GM23338 (cell line): ENCODE data around the gene AGTRAP. TPM values are rescaled to one million over a fixed set of nuclear protein-coding genes. Genes with fewer than 3 reads are reported as not detected.

ENCODE experiments used
- ATAC-seq: fragments of 200-7000 bp; cut with Tn5 transposase; 3 replicates; pipeline ENCODE4 v1.9.1; 2020
- DNase-seq: peaks from one replicate; pipeline ENCODE4 v3.0.0-alpha.2; 2015; ENCODE audit warnings: low spot score
- H2AFZ ChIP-seq: fragments of 200-600 bp; sonication (generic); 2 replicates; pipeline ENCODE4 v1.8.0; 2016; ENCODE audit warnings: antibody characterized with exemption, mild to moderate bottlenecking, moderate library complexity
- H3F3A ChIP-seq: fragments of 200-600 bp; sonication (generic); replicated peaks from 2 replicates; pipeline ENCODE4 v1.8.0; 2017; ENCODE audit warnings: antibody characterized with exemption, mixed run types, low read depth
- H3K27ac ChIP-seq: fragments of 200-600 bp; sonication (generic); 2 replicates; pipeline ENCODE4 v1.6.1; 2016; ENCODE audit warnings: low read depth
- H3K27me3 ChIP-seq: fragments of 200-600 bp; sonication (generic); 2 replicates; pipeline ENCODE4 v1.8.0; 2016; ENCODE audit warnings: mild to moderate bottlenecking, mixed run types, moderate library complexity; ENCODE audit not compliant: insufficient read depth
- H3K36me3 ChIP-seq: fragments of 200-600 bp; sonication (generic); 2 replicates; pipeline ENCODE4 v1.8.0; 2016; ENCODE audit warnings: mild to moderate bottlenecking; ENCODE audit not compliant: insufficient read depth
- H3K4me1 ChIP-seq: fragments of 200-600 bp; sonication (generic); 2 replicates; pipeline ENCODE4 v1.8.0; 2016; ENCODE audit warnings: mild to moderate bottlenecking, moderate library complexity; ENCODE audit not compliant: insufficient read depth
- H3K4me2 ChIP-seq: fragments of 200-600 bp; sonication (generic); 2 replicates; pipeline ENCODE4 v1.7.1; 2017; ENCODE audit warnings: mixed run types
- H3K4me3 ChIP-seq: fragments of 200-600 bp; sonication (generic); 2 replicates; pipeline ENCODE4 v1.6.1; 2016; ENCODE audit warnings: mixed run types
- H3K79me2 ChIP-seq: fragments of 200-600 bp; sonication (generic); replicated peaks from 2 replicates; pipeline ENCODE4 v1.8.0; 2017; ENCODE audit warnings: mild to moderate bottlenecking; ENCODE audit not compliant: insufficient read depth
- H3K9me2 ChIP-seq: fragments of 200-600 bp; sonication (generic); 2 replicates; pipeline ENCODE4 v1.8.0; 2017; ENCODE audit not compliant: insufficient read depth
- H4K20me1 ChIP-seq: fragments of 200-600 bp; sonication (generic); replicated peaks from 2 replicates; pipeline ENCODE4 v1.8.0; 2017; ENCODE audit warnings: mild to moderate bottlenecking; ENCODE audit not compliant: insufficient read depth
- H3K27ac Mint-ChIP-seq: 2 replicates; pipeline ENCODE4 v1.8.0; 2020; ENCODE audit warnings: inconsistent platforms, mild to moderate bottlenecking, moderate library complexity, mixed read lengths
- H3K27me3 Mint-ChIP-seq: 3 replicates; pipeline ENCODE4 v1.8.0; 2022; ENCODE audit warnings: low read depth, mild to moderate bottlenecking, moderate library complexity, mixed read lengths, inconsistent platforms; ENCODE audit not compliant: insufficient read depth, poor library complexity
- H3K36me3 Mint-ChIP-seq: 3 replicates; pipeline ENCODE4 v1.8.0; 2021; ENCODE audit warnings: low read depth, mild to moderate bottlenecking, inconsistent platforms, moderate library complexity, mixed read lengths
- H3K4me1 Mint-ChIP-seq: 3 replicates; pipeline ENCODE4 v1.8.0; 2020; ENCODE audit warnings: mild to moderate bottlenecking, inconsistent platforms, mixed read lengths
- H3K4me3 Mint-ChIP-seq: 3 replicates; pipeline ENCODE4 v1.8.0; 2021; ENCODE audit warnings: moderate library complexity, mild to moderate bottlenecking, inconsistent platforms, mixed read lengths
- H3K9me3 Mint-ChIP-seq: 3 replicates; pipeline ENCODE4 v1.8.0; 2020; ENCODE audit warnings: moderate library complexity, mild to moderate bottlenecking, inconsistent platforms, mixed read lengths
- ZNF331 ChIP-seq: fragments of 250-450 bp; sonication (Bioruptor Pico); IDR thresholded peaks from 2 replicates; pipeline ENCODE4 v1.5.0; 2020; ENCODE audit warnings: low read depth, mild to moderate bottlenecking, moderate library complexity
- polyA plus RNA-seq: library from polyadenylated mRNA; unstranded; fragments of >200 nt; fragmentation: Nextera tagmentation; extraction: Ambion mirVana; gene quantifications from 2 replicates; pipeline ENCODE4 v1.2.1, GENCODE V29; 2016
- total RNA-seq: library from RNA; depleted of rRNA; stranded (reverse); fragments of >200 nt; shearing (Covaris generic); gene quantifications from 2 replicates; pipeline ENCODE4 v1.2.3, GENCODE V29; 2014
- TF ChIP-seq, protein P1 (sequence below): fragments of 250-450 bp; sonication (Bioruptor Pico); IDR thresholded peaks from 2 replicates; pipeline ENCODE4 v1.5.0; 2020; ENCODE audit warnings: mild to moderate bottlenecking, moderate library complexity
- TF ChIP-seq, protein P2 (sequence below): IDR thresholded peaks from one replicate; pipeline ENCODE4 v1.6.1; 2018; ENCODE audit warnings: antibody characterized with exemption; ENCODE audit not compliant: unreplicated experiment
- TF ChIP-seq, protein P3 (sequence below): IDR thresholded peaks from 2 replicates; pipeline ENCODE4 v1.6.1; 2016; ENCODE audit warnings: antibody characterized with exemption
- TF ChIP-seq, protein P4 (sequence below), 2 experiments: fragments of 200-600 bp in 1 of 2; sonication (generic) in 1 of 2; conservative IDR thresholded peaks; 2 replicates each; pipeline versions ENCODE4 v1.5.1 to v1.6.1; 2016 to 2017; ENCODE audit warnings: antibody characterized with exemption in 2 of 2, low read depth in 2 of 2, mild to moderate bottlenecking in 2 of 2, moderate library complexity in 1 of 2

Gene AGTRAP
- total and polyA plus RNA-seq, 2 experiments from 2014 or later: 79.4 to 102 TPM

DNA sequence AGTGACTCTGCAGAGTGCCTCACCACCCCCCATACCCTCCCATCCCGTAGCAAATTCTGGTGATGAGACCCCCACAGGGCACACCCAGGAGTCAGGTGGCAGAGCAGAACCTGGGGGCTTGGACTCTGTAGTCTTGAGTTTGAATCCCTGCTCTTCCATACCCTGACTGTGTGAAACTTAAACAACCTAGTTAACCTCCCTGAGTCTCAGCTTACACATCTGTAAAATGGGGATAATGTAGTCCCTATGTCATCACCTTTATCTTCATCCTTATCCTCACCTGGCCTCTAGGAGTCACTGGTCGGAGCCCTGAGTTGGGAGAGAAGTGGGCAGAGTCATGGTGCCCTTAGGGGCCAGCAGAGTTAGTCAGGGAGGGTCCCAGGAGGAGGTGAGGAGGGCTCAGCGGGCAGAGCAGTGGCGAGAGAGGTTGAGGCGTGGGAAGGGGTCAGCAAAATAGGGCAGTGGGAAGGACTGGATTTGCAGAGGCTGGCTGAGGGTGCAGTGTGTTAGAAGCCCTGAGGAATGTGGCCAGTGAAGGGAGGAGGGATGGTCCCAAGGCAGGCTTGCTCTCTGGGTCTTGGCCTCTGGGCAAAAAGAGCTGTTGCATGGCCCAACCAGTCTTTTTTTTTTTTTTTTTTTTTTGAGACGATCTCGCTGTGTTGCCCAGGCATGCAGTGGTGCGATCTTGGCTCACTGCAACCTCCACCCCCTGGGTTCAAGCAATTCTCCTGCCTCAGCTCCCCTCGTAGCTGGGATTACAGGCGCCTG, 44.6 kb downstream of the AGTRAP start:
- Mint-ChIP-seq H3K4me1 (peaks cover 10% of the 10 kb centered on the region; the same call in 2 of the 3 replicates), H3K27ac (peak overlapping the region; percentile 29)
- peak; percentile 26 for DNase-seq

DNA sequence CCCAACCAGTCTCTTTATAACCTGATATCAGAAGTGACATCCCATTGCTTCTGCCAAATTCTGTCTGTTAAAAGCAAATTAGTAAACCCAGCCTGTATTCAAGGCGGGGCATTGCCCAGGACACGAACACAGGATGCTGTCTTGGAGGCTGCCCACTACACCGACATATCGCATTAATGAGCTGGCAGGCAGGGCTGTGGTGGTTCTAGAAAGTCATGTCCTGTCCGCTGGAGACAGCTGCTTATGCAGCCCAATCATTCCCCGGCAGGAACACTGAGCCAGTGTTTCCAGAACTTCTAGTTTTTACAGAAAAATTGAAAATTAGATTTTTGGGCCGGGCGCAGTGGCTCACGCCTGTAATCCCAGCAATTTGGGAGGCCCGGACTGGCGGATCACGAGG, 45.4 kb downstream of the AGTRAP start:
- no peak overlapping the region for H3K4me3 ChIP-seq
- no peak overlapping the region for H3K4me2 ChIP-seq
- H3K4me1 Mint-ChIP-seq: peaks cover 17% of the 10 kb centered on the region
- DNase-seq: no peak
- no peaks in the 10 kb centered on the region for H3K36me3 ChIP-seq
- H3K79me2 ChIP-seq: no peaks in the 10 kb centered on the region
- no peak overlapping the region for H3K4me3 Mint-ChIP-seq
- H3K27ac Mint-ChIP-seq: no peak overlapping the region
- H3K27ac ChIP-seq: no peak overlapping the region
- no peaks in the 10 kb centered on the region for H3K36me3 Mint-ChIP-seq
- H3K9me3 Mint-ChIP-seq: no peaks in the 10 kb centered on the region
- H3K9me2 ChIP-seq: no peaks in the 10 kb centered on the region
- no peak for ATAC-seq
- H3K27me3 Mint-ChIP-seq: peaks cover 4% of the 10 kb centered on the region
- H3K27me3 ChIP-seq: no peaks in the 10 kb centered on the region
- peaks cover 13% of the 10 kb centered on the region; the same call in 1 of the 2 replicates for H3F3A ChIP-seq
- H3K4me1 ChIP-seq: peaks cover 14% of the 10 kb centered on the region
- H4K20me1 ChIP-seq: no peaks in the 10 kb centered on the region
- no peak overlapping the region for H2AFZ ChIP-seq
- TF ChIP-seq, protein P1, sequence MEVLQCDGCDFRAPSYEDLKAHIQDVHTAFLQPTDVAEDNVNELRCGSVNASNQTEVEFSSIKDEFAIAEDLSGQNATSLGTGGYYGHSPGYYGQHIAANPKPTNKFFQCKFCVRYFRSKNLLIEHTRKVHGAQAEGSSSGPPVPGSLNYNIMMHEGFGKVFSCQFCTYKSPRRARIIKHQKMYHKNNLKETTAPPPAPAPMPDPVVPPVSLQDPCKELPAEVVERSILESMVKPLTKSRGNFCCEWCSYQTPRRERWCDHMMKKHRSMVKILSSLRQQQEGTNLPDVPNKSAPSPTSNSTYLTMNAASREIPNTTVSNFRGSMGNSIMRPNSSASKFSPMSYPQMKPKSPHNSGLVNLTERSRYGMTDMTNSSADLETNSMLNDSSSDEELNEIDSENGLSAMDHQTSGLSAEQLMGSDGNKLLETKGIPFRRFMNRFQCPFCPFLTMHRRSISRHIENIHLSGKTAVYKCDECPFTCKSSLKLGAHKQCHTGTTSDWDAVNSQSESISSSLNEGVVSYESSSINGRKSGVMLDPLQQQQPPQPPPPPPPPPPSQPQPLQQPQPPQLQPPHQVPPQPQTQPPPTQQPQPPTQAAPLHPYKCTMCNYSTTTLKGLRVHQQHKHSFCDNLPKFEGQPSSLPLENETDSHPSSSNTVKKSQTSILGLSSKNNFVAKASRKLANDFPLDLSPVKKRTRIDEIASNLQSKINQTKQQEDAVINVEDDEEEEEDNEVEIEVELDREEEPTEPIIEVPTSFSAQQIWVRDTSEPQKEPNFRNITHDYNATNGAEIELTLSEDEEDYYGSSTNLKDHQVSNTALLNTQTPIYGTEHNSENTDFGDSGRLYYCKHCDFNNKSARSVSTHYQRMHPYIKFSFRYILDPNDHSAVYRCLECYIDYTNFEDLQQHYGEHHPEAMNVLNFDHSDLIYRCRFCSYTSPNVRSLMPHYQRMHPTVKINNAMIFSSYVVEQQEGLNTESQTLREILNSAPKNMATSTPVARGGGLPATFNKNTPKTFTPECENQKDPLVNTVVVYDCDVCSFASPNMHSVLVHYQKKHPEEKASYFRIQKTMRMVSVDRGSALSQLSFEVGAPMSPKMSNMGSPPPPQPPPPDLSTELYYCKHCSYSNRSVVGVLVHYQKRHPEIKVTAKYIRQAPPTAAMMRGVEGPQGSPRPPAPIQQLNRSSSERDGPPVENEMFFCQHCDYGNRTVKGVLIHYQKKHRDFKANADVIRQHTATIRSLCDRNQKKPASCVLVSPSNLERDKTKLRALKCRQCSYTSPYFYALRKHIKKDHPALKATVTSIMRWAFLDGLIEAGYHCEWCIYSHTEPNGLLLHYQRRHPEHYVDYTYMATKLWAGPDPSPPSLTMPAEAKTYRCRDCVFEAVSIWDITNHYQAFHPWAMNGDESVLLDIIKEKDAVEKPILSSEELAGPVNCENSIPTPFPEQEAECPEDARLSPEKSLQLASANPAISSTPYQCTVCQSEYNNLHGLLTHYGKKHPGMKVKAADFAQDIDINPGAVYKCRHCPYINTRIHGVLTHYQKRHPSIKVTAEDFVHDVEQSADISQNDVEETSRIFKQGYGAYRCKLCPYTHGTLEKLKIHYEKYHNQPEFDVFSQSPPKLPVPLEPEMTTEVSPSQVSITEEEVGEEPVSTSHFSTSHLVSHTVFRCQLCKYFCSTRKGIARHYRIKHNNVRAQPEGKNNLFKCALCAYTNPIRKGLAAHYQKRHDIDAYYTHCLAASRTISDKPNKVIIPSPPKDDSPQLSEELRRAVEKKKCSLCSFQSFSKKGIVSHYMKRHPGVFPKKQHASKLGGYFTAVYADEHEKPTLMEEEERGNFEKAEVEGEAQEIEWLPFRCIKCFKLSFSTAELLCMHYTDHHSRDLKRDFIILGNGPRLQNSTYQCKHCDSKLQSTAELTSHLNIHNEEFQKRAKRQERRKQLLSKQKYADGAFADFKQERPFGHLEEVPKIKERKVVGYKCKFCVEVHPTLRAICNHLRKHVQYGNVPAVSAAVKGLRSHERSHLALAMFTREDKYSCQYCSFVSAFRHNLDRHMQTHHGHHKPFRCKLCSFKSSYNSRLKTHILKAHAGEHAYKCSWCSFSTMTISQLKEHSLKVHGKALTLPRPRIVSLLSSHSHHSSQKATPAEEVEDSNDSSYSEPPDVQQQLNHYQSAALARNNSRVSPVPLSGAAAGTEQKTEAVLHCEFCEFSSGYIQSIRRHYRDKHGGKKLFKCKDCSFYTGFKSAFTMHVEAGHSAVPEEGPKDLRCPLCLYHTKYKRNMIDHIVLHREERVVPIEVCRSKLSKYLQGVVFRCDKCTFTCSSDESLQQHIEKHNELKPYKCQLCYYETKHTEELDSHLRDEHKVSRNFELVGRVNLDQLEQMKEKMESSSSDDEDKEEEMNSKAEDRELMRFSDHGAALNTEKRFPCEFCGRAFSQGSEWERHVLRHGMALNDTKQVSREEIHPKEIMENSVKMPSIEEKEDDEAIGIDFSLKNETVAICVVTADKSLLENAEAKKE: no peak
- TF ChIP-seq ZNF331 (CRISPR knock-in tag): no peak
- TF ChIP-seq, protein P2, sequence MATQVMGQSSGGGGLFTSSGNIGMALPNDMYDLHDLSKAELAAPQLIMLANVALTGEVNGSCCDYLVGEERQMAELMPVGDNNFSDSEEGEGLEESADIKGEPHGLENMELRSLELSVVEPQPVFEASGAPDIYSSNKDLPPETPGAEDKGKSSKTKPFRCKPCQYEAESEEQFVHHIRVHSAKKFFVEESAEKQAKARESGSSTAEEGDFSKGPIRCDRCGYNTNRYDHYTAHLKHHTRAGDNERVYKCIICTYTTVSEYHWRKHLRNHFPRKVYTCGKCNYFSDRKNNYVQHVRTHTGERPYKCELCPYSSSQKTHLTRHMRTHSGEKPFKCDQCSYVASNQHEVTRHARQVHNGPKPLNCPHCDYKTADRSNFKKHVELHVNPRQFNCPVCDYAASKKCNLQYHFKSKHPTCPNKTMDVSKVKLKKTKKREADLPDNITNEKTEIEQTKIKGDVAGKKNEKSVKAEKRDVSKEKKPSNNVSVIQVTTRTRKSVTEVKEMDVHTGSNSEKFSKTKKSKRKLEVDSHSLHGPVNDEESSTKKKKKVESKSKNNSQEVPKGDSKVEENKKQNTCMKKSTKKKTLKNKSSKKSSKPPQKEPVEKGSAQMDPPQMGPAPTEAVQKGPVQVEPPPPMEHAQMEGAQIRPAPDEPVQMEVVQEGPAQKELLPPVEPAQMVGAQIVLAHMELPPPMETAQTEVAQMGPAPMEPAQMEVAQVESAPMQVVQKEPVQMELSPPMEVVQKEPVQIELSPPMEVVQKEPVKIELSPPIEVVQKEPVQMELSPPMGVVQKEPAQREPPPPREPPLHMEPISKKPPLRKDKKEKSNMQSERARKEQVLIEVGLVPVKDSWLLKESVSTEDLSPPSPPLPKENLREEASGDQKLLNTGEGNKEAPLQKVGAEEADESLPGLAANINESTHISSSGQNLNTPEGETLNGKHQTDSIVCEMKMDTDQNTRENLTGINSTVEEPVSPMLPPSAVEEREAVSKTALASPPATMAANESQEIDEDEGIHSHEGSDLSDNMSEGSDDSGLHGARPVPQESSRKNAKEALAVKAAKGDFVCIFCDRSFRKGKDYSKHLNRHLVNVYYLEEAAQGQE: no peak
- TF ChIP-seq, protein P3, sequence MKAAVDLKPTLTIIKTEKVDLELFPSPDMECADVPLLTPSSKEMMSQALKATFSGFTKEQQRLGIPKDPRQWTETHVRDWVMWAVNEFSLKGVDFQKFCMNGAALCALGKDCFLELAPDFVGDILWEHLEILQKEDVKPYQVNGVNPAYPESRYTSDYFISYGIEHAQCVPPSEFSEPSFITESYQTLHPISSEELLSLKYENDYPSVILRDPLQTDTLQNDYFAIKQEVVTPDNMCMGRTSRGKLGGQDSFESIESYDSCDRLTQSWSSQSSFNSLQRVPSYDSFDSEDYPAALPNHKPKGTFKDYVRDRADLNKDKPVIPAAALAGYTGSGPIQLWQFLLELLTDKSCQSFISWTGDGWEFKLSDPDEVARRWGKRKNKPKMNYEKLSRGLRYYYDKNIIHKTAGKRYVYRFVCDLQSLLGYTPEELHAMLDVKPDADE: no peak

More for the DNA sequence above, 44.6 kb downstream of the AGTRAP start:
- Histone ChIP-seq H3F3A (peaks cover 7% of the 10 kb centered on the region; the same call in 1 of the 2 replicates), H2AFZ (no peak overlapping the region), H3K4me3 (no peak overlapping the region), H4K20me1 (no peaks in the 10 kb centered on the region), H3K27ac (no peak overlapping the region), H3K9me2 (no peaks in the 10 kb centered on the region), H3K79me2 (no peaks in the 10 kb centered on the region), H3K27me3 (no peaks in the 10 kb centered on the region), H3K4me1 (peaks cover 7% of the 10 kb centered on the region; the same call in 1 of the 2 replicates), H3K4me2 (no peak overlapping the region), H3K36me3 (no peaks in the 10 kb centered on the region)
- Mint-ChIP-seq H3K4me3 (no peak overlapping the region), H3K9me3 (no peaks in the 10 kb centered on the region), H3K36me3 (no peaks in the 10 kb centered on the region), H3K27me3 (peaks cover 4% of the 10 kb centered on the region)
- no peak for TF ChIP-seq ZNF331 (CRISPR knock-in tag)
- TF ChIP-seq, protein P4, sequence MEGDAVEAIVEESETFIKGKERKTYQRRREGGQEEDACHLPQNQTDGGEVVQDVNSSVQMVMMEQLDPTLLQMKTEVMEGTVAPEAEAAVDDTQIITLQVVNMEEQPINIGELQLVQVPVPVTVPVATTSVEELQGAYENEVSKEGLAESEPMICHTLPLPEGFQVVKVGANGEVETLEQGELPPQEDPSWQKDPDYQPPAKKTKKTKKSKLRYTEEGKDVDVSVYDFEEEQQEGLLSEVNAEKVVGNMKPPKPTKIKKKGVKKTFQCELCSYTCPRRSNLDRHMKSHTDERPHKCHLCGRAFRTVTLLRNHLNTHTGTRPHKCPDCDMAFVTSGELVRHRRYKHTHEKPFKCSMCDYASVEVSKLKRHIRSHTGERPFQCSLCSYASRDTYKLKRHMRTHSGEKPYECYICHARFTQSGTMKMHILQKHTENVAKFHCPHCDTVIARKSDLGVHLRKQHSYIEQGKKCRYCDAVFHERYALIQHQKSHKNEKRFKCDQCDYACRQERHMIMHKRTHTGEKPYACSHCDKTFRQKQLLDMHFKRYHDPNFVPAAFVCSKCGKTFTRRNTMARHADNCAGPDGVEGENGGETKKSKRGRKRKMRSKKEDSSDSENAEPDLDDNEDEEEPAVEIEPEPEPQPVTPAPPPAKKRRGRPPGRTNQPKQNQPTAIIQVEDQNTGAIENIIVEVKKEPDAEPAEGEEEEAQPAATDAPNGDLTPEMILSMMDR (conservative IDR thresholded peaks at IDR 0.05; ENCODE audit: low read depth in 2 of 2): peak; percentile 7 to 23; a peak in 1 of 4 replicates
- ATAC-seq: no peak
